SIG-M5 treated with dmso at 0.1 percent for 504 hours (cell line): ENCODE results near the gene SETSIP.
A peak's percentile ranks its signal among the peaks of the same experiment; 100 is the strongest.
"Not testable (repeated sequence)": the region's sequence is repeated elsewhere in the genome, so short reads cannot be mapped to it uniquely, and the experiment has no call there.

Source experiments
- DNase-seq: peaks from one replicate; lab custom pipeline; 2025; ENCODE audit not compliant: unreplicated experiment; lab: John Stamatoyannopoulos, UW

The SETSIP gene

GRCh38 chr1:92065042-92065441 is 10.2 kb downstream of the SETSIP start:
- peak; percentile 1 for DNase-seq

GRCh38 chr1:92051948-92052347 is 23.3 kb downstream of the SETSIP start:
- DNase-seq: no peak

- DNase-seq: no peak
Measured at GRCh38 chr1:92045766-92046495, 29.3 kb downstream of the SETSIP start.

- no peak for DNase-seq
Measured at GRCh38 chr1:92043621-92044020, 31.6 kb downstream of the SETSIP start.

GRCh38 chr1:92040971-92041370 is 34.2 kb downstream of the SETSIP start:
- no peak for DNase-seq

GRCh38 chr1:92038695-92039346 is 36.4 kb downstream of the SETSIP start:
- DNase-seq: no peak

GRCh38 chr1:92037400-92037799 is 37.8 kb downstream of the SETSIP start:
- DNase-seq: no peak

GRCh38 chr1:92031281-92032110 is 43.7 kb downstream of the SETSIP start:
- DNase-seq: no peak

GRCh38 chr1:92030656-92031107 is 44.5 kb downstream of the SETSIP start:
- DNase-seq: peak; percentile 13

- DNase-seq: no peak
Measured at GRCh38 chr1:92029241-92029922, 45.8 kb downstream of the SETSIP start.

GRCh38 chr1:92026806-92027205 is 48.4 kb downstream of the SETSIP start:
- no peak for DNase-seq

- not testable (repeated sequence) for DNase-seq
Measured at GRCh38 chr1:92026042-92026441, 49.2 kb downstream of the SETSIP start.
